SKM-1 treated with dmso at 0.1 percent for 144 hours (cell line): ENCODE results near the gene R3HCC1L.
"Not testable (repeated sequence)": the region's sequence is repeated elsewhere in the genome, so short reads cannot be mapped to it uniquely, and the experiment has no call there.

Source experiments
- DNase-seq: peaks from one replicate; lab custom pipeline; 2025; ENCODE audit not compliant: unreplicated experiment; lab: John Stamatoyannopoulos, UW

The R3HCC1L gene

DNA sequence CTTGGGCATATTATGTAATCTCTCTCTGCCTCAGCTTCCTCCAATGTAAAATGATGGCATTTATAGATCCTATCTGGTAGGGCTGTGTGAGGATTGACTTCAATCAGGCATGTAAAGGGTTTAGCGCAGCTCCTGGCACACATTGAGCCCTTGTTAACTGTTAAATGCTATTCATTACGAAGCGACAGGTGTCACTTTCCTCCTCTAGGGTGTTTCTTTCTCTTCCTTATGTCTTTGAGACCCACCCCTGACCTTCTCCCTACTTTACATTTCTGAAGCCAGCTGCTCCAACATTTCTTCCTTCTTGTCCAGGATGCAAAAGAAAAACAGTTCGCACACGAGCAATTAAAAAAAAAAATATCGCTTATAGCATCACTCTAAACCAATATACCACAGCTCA lies 5.7 kb upstream of the R3HCC1L start:
- DNase-seq = no peak

- no peak for DNase-seq
These were observed 2.8 kb upstream of the R3HCC1L start for GRCh38 chr10:98131619-98132018.

DNA sequence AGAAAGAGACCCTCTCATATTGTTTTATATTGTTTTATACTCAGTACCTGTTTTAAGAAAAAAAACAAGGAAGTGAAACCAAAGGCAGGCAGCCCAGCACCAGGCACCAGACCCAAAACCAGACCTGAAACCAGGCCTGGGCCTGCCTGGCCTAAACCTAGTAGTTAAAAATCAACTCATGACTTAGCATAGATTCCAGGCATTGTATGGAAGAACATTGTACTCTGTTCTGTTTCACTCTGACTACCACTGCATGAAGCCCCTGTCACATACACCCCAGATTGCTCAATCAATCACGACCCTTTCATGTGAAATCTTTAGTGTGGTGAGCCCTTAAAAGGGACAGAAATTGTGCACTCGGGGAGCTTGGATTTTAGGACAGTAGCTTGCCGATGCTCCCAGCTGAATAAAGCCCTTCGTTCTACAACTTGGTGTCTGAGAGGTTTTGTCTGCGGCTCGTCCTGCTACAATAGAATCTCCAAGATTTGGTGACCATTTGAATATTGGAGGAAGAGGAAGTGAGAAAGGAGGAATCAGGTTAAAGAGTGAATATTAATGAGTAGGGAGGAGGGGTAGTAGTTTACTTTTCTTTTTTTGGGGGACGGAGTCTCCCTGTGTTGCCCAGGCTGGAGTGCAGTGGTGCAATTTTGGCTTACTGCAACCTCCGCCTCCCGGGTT lies 1.2 kb upstream of the R3HCC1L start:
- DNase-seq = not testable (repeated sequence)

DNA sequence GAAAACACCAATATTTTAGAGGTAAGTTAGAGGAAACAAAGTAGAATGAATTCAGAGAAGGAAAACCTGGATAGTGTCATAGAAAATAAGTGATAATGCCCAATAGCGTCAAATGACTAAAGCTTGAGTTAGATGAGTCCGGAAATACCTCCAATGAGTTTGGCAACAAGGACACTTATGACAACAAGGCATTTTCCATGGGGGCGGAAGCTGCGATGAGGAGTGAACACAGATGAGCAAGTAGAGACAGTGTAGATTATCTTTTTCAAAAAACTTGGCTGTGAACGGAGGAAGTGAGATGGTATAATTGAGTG lies 383 bp upstream of the R3HCC1L start:
- DNase-seq = no peak

DNA sequence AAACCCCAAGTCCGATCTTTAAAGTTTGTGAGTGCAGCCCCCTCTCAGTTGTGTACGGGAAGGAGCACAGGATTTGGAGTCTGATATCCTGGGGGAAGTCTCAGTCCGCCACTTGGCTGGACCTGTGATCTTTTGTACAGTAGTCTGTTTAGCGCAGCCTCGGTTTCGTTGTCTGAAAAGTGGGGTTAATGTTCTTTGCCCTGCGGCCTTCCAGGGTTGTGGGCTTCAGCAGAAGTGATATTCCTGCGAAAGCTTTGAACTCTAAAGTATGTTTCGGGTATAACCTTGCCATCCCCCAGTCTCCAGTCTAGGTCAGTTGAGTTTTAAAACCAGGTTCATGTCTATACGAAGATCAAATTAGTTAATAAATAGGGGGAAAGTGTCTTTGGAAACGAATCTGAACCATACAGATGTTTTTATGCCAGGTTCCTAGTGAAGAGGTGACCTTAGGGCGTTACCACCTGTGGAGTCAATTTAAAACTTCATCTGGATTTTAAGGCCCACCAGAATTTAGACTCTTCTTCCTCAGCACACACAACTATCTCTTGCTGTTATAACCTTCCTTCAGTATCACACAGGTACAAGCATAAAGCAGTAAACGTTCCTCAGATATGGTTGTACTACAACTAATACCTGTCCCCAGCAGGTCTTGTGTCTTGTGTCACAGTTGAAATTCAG lies 904 bp downstream of the R3HCC1L start:
- no peak for DNase-seq

DNA sequence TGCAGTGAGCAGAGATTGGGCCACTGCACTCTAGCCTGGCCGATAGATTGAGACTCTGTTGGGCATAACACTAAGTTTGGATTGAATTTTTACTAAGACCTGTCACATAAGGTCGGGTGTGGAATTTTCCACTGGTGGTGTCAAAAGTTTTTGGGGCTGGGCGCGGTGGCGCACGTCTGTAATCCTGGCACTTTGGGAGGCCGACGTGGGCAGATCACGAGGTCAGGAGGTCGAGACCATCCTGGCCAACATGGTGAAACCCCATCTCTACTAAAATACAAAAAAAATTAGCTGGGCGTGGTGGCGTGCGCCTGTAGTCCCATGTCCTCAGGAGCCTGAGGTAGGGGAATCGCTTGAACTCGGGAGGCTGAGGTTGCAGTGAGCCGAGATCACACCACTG lies 2.3 kb downstream of the R3HCC1L start:
- not testable (repeated sequence) for DNase-seq

DNA sequence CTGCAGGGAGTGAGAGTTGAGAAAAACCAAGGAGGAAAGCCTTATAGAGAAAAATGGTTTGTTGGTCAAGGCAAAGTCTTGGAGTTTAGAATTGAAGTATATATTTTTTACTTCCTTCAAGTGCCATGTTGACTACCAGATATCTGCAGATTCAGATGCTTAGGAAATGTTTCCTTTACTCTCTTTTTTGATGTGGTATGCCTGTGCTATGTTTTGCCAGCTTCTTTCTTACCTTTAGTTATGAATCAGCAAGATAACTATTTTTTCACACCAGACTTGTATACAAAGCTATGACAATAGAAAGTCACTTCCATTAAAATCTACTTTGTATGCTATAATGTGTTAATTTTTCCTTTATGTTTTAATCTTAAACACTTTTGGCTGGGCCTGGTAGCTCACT lies 3.6 kb downstream of the R3HCC1L start:
- no peak for DNase-seq

GRCh38 chr10:98139431-98139830 lies 5.0 kb downstream of the R3HCC1L start:
- no peak for DNase-seq

DNA sequence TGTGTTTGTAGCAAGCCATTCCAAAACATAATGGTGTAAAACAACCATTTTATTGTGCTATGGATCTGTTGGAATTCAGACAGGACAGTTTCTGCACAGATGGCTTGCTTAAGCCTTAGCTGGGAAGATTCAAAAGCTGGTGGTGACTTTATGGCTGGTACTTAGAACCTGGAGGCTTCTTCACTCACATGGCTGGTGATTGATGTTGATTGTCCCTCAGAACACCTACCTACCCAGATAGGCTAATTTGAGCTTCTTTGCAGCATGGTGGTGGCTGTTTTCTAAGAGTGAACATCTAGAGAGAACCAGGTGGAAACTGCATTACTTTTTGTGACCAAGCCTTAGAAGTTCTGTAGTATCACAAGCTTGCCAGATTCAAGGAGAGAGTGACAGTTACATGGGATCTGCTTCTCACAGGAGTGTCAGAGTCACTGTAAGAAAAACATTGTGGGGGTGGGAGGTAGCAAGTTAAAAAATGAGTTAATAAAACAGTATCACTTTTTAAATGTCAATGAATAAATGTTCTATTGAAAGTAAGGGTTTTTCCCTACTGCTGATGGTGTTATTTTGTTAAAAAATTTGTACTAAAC lies 7.1 kb downstream of the R3HCC1L start:
- DNase-seq = no peak

GRCh38 chr10:98144985-98145384 lies 10.5 kb downstream of the R3HCC1L start:
- DNase-seq = no peak

GRCh38 chr10:98149858-98150257 lies 15.4 kb downstream of the R3HCC1L start:
- DNase-seq = no peak

GRCh38 chr10:98150544-98150943 lies 16.1 kb downstream of the R3HCC1L start:
- DNase-seq = no peak

DNA sequence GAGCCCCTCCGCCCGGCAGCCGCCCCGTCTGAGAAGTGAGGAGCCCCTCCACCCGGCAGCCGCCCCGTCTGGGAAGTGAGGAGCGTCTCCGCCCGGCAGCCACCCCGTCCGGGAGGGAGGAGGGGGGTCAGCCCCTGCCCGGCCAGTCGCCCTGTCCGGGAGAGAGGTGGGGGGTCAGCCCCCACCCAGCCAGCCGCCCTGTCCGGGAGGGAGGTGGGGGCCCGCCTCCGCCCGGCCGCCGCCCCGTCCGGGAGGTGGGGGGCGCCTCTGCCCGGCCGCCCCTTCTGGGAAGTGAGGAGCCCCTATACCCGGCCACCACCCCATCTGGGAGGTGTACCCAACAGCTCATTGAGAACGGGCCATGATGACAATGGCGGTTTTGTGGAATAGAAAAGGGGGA lies 18.3 kb downstream of the R3HCC1L start:
- not testable (repeated sequence) for DNase-seq

- DNase-seq = not testable (repeated sequence)
These were observed 18.9 kb downstream of the R3HCC1L start for GRCh38 chr10:98153213-98153958.

DNA sequence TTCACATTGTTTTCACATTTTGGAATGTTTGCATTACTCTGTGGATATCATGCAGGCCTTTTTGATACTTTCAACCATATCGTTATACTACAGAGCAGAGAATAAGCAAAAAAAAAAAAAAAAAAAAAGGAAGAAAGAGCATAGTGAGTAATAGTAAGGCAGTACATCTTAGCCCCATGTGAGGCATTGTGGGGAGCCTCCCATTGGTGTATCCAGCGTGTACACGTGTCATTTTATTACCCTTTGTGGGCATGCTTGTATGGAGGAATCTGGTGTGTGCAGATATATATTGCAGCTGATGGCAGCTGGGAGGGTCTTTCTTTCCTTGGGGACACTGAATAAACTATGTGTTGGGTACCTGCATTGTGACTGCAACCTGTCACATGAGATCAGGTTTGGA lies 19.6 kb downstream of the R3HCC1L start:
- no peak for DNase-seq

GRCh38 chr10:98158576-98158975 lies 24.1 kb downstream of the R3HCC1L start:
- no peak for DNase-seq

- no peak for DNase-seq
These were observed 29.5 kb downstream of the R3HCC1L start for GRCh38 chr10:98163941-98164340.

DNA sequence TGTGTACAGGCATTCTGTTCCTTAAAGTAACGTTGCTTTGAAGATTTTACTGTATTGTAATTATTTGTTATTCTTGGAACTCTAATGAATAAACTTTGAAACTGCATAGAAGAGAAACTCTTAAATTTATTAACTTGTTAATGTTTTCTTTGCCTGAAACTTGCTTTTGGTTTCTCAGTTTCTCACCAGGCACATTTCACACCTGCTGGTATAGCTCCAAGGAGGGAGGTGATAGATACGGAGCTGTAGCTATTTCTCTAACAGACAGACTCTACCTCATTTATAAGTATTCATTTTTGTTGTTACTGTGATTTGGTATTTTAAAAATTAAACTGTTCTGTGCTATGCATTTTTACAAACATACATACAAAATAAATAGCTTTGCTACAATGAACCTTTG lies 32.7 kb downstream of the R3HCC1L start:
- no peak for DNase-seq

GRCh38 chr10:98168147-98168546 lies 33.7 kb downstream of the R3HCC1L start:
- DNase-seq = no peak

DNA sequence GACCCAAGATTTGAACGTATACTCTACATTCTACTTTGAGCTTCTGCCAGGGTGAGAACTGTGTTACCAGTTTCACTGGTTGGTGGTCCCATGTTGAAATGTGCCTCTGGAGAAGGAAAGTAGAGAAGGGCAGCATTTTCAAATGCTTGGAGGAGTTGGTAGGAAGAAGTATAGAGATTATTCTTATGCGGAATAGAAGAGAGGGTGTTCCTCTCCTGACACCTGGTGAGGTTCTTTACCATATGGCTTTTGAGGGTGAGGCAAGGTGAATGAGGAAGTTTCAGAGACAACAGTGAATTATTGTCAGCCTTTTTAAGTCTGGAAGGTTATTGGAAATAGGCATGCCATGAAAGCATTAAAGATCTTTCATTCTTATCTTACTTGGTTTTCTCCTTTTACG lies 34.3 kb downstream of the R3HCC1L start:
- DNase-seq = no peak

- DNase-seq = no peak
These were observed 34.9 kb downstream of the R3HCC1L start for GRCh38 chr10:98169379-98169778.
